ENCODE results near the gene MAP3K2. TPM values are rescaled to one million over a fixed set of nuclear protein-coding genes. Genes with fewer than 3 reads are reported as not detected.

Gene MAP3K2
- total RNA-seq, 4 donors from 2014 or later = 84.8 to 118 (median 92.8) TPM

DNA sequence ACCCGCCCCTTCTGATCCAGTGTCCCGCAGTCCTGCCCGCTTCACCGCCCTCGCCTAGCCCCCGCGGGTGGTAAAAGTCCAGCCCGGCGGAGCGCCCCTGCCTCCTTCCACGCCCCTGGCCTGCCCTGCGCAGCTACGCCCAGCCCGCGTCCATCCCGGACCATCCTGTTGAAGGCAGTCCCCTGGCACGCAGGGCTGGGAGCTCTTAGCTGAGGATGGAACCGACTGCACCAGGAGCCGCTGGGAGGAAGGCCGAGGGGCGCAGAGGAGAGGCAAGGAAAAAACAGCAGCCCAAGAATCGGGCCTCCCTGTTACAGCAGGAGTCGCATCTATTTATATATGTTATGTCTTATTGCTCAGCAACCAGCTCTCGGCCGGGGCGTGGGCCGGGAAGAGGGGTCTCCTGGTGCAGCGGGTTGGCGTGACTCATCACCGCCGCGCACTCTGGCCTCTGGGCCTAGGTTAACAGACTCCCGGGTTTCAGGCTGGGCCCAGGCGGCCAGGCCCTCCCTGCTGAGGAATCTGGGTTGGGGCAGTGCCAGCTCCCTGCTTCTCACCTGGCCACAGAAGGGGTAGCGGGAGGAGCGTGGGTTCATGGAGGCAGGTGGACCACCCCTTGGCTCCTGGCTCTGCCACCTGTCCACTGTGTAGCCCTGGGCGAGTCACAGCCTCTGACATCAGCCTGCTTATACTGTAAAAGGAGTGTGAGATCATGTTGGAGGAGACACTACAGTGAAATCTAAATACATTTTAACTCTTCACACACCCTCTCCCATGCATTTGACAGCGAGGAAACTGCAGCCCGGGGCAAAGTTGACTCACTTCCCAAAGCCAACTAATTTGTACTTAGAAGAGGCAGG is 13.4 kb upstream of the MAP3K2 start:
- Histone ChIP-seq H3K4me1 (peaks cover 0 to 25% of the 10 kb centered on the region in 2 donors), H3K4me3 (replicated peaks in 1 of 3) (no peak overlapping the region), H3K27ac (no peak overlapping the region), H3K36me3 (no peaks in the 10 kb centered on the region), H3K9me3 (no peaks in the 10 kb centered on the region), H3K27me3 (no peaks in the 10 kb centered on the region)
- intact Hi-C loops (cut with DNase I) = no loop called here
- 58 to 66% methylated on average over 28 to 34 of the region's 39 CpGs for WGBS, 2 donors
- DNase-seq = peak; percentile 46 to 56
- TF ChIP-seq, protein P1, sequence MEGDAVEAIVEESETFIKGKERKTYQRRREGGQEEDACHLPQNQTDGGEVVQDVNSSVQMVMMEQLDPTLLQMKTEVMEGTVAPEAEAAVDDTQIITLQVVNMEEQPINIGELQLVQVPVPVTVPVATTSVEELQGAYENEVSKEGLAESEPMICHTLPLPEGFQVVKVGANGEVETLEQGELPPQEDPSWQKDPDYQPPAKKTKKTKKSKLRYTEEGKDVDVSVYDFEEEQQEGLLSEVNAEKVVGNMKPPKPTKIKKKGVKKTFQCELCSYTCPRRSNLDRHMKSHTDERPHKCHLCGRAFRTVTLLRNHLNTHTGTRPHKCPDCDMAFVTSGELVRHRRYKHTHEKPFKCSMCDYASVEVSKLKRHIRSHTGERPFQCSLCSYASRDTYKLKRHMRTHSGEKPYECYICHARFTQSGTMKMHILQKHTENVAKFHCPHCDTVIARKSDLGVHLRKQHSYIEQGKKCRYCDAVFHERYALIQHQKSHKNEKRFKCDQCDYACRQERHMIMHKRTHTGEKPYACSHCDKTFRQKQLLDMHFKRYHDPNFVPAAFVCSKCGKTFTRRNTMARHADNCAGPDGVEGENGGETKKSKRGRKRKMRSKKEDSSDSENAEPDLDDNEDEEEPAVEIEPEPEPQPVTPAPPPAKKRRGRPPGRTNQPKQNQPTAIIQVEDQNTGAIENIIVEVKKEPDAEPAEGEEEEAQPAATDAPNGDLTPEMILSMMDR (IDR thresholded peaks at IDR 0.05) = no peak
- no peak for TF ChIP-seq POLR2A (IDR thresholded peaks at IDR 0.05)

DNA sequence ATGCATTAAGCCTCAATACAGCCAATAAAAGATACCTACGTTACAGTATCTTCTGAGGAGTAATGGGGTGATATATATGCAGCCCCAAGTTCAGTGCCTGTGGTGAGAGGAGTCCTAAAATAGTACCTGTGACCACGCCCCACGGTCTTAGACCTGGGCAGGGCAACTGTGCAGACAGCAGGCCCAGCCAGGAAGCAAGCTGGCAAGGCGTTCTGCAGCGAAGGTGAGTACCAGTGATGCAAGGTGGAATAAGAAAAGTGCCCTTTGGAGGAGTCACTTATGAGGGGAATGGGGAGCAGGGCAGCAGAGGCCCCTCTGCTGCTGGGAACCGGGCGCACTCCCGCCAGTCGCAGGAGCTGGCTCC is 12.7 kb upstream of the MAP3K2 start:
- DNase-seq = no peak
- Histone ChIP-seq H3K4me3 (replicated peaks in 1 of 3) (no peak overlapping the region), H3K36me3 (no peaks in the 10 kb centered on the region), H3K4me1 (peaks cover 0 to 25% of the 10 kb centered on the region in 2 donors), H3K27ac (no peak overlapping the region), H3K9me3 (no peaks in the 10 kb centered on the region), H3K27me3 (no peaks in the 10 kb centered on the region)
- 77 to 83% methylated on average over 8 to 9 of the region's 9 CpGs for WGBS, 2 donors
- intact Hi-C loops (cut with DNase I) = no loop called here
- TF ChIP-seq, protein P1 (IDR thresholded peaks at IDR 0.05) = no peak
- no peak for TF ChIP-seq POLR2A (IDR thresholded peaks at IDR 0.05)

DNA sequence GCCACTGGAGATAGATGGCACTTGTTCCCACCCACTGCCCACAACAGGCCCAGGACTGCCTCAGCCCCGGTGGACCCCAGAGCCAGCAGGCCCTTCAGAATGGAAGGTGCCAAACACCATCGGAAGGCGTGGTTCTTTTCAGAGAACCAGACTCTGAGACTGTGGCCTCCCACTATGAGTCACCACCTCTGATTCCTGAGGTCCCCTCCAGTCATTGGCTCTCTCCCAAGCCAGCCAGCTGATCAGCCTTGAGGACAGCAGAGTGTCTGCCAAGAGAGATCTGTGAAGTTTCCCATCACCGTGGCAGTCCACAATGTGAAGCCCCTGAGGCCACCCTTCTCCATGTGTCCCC is 10.4 kb upstream of the MAP3K2 start:
- 4 to 11% methylated on average over 3 to 4 of the region's 4 CpGs for WGBS, 2 donors
- Histone ChIP-seq H3K27ac (peak overlapping the region in 1 of 3 donors; percentile 56), H3K36me3 (no peaks in the 10 kb centered on the region), H3K4me1 (peaks cover 0 to 25% of the 10 kb centered on the region in 2 donors), H3K9me3 (no peaks in the 10 kb centered on the region), H3K27me3 (no peaks in the 10 kb centered on the region), H3K4me3 (replicated peaks in 1 of 3) (no peak overlapping the region)
- TF ChIP-seq, protein P1 (IDR thresholded peaks at IDR 0.05) = no peak
- no peak for TF ChIP-seq POLR2A (IDR thresholded peaks at IDR 0.05)
- intact Hi-C loops (cut with DNase I) = no loop called here
- DNase-seq = peak; percentile 95 to 97

DNA sequence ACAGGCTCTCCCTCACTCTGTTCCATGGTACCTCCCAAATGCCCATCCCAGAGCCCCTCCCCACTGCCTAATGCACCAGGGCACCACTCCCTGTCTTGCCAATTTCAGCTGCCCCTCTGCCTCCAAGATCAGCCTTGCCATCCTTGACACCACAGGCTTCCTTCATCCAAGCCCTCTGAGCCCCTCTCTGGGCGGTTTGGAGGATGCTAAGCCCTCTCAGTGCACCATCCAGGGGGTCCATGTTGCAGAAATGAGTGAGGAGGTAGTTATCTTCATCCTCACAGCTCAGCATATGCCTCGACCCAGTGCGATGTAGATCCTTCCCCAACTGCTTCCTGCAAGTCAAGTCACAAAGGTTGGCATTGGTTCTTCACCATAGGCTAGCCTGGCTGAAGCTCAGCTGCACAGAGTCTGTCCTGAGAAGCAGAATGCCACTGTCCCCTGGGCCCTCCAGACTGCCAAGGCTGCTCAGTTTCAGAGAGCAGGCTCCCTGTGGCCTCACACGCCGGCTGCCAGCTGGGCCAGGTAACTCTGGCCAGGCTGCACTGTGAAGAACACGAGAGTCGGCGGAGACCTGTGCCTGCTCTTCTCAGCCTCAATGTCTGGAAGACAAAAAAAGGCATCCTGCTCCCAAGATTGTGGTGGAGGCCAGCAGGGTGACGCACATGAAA is 9.9 kb upstream of the MAP3K2 start:
- Histone ChIP-seq H3K27ac (peak overlapping the region in 1 of 3 donors; percentile 56), H3K27me3 (no peaks in the 10 kb centered on the region), H3K4me3 (replicated peaks in 1 of 3) (no peak overlapping the region), H3K4me1 (peaks cover 0 to 25% of the 10 kb centered on the region in 2 donors), H3K9me3 (no peaks in the 10 kb centered on the region), H3K36me3 (no peaks in the 10 kb centered on the region)
- WGBS, 2 donors = 88 to 90% methylated on average over 9 of the region's 9 CpGs
- intact Hi-C loops (cut with DNase I) = no loop called here
- no peak for TF ChIP-seq POLR2A (IDR thresholded peaks at IDR 0.05)
- TF ChIP-seq, protein P1 (IDR thresholded peaks at IDR 0.05) = no peak
- no peak for DNase-seq

DNA sequence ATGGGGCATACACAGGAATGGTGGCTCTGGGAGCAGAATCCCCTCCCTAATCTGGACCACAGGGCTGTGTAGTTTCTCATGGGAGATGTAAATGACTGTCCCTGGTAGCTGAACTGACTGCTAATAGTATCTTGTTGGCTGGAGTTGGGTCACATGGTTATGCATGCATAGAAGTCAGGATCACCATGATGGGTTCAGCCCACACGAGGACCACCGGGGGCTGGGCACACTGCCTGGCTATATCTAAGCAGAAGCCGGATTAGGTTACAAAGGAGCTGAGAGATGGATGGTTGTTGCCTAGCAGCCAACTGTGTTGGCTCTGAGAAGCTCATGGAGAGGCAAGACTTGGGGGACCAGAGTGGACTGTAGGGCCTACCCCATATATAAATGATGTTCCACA is 6.7 kb upstream of the MAP3K2 start:
- intact Hi-C loops (cut with DNase I) = no loop called here
- WGBS, 2 donors = 76 to 78% methylated on average over 3 of the region's 3 CpGs
- H3K4me3 ChIP-seq (replicated peaks in 1 of 3) = no peak overlapping the region
- DNase-seq = no peak
- TF ChIP-seq POLR2A (IDR thresholded peaks at IDR 0.05) = no peak
- TF ChIP-seq, protein P1 (IDR thresholded peaks at IDR 0.05) = no peak
- H3K9me3 ChIP-seq = no peaks in the 10 kb centered on the region
- no peaks in the 10 kb centered on the region for H3K27me3 ChIP-seq
- H3K36me3 ChIP-seq = no peaks in the 10 kb centered on the region
- peaks cover 0 to 15% of the 10 kb centered on the region in 2 donors for H3K4me1 ChIP-seq
- no peak overlapping the region for H3K27ac ChIP-seq

All from thyroid gland (tissue), 4 donors.